H7 (cell line): ENCODE results near the gene CYBC1. TPM values are rescaled to one million over a fixed set of nuclear protein-coding genes. Genes with fewer than 3 reads are reported as not detected.
A peak's percentile ranks its signal among the peaks of the same experiment; 100 is the strongest.

ENCODE experiments used
- DNase-seq: peaks from one replicate; pipeline ENCODE4 v3.0.0; 2012
- H3K27me3 ChIP-seq: 2 replicates; pipeline ENCODE4 v1.6.0; 2011; ENCODE audit warnings: mild to moderate bottlenecking, low read length; ENCODE audit not compliant: control insufficient read depth, insufficient read depth
- H3K36me3 ChIP-seq: replicated peaks from 2 replicates; pipeline ENCODE4 v1.5.1; 2011; ENCODE audit warnings: low read length; ENCODE audit not compliant: control insufficient read depth, insufficient read depth
- H3K4me3 ChIP-seq: 2 replicates; pipeline ENCODE4 v1.5.1; 2011; ENCODE audit warnings: low read depth, mild to moderate bottlenecking, control low read depth, low read length, moderate library complexity; ENCODE audit not compliant: insufficient read depth
- total RNA-seq: library from RNA; depleted of rRNA; stranded (reverse); fragments of >200 nt; shearing (Covaris generic); gene quantifications from 2 replicates; pipeline ENCODE4 v1.2.3, GENCODE V29; 2014

The CYBC1 gene
- total RNA-seq, 1 experiment from 2014 or later = 62.8 TPM

DNA sequence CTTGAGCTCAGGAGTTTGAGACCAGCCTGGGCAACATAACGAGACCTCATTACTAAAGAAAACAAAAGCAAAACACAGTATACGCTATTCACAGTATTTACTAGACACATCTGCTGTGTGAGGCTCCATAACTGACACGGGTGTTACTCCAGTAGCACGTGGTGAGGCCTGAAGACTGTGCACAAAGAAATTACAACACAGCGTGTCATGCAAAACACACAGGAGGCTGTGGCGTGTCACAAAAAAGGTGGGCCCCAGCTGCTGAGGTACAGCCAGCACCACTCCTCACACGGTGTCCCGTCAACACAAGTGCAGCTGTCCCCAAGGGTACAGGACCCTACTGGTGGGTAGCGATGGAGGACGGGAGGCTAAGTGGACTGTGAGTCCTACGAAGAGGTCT is 2.7 kb downstream of the CYBC1 start:
- no peaks in the 10 kb centered on the region for H3K27me3 ChIP-seq
- H3K36me3 ChIP-seq = peaks cover under 1% of the 10 kb centered on the region
- no peak for DNase-seq
- no peak overlapping the region for H3K4me3 ChIP-seq

DNA sequence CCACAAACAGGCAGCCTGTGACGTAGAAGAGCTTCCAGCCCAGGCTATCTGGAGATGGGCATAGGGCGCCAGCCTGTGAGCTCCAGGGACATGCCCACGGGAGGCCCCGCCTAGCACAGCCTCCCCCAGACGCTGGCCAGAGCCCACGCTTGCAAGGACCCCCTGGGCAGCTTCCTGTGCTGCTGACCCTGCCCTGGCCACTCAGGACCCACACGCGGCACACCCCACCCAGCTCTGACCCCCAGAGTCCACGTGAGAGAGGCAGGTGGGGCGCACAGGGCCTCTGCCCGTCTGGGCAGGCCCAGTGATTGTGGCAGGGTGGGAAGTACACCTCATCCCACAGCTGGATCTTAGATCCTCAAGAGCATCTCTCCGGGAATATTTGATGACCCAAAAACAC is 3.9 kb downstream of the CYBC1 start:
- Histone ChIP-seq H3K27me3 (no peaks in the 10 kb centered on the region), H3K4me3 (no peak overlapping the region), H3K36me3 (peaks cover 1% of the 10 kb centered on the region)
- no peak for DNase-seq

DNA sequence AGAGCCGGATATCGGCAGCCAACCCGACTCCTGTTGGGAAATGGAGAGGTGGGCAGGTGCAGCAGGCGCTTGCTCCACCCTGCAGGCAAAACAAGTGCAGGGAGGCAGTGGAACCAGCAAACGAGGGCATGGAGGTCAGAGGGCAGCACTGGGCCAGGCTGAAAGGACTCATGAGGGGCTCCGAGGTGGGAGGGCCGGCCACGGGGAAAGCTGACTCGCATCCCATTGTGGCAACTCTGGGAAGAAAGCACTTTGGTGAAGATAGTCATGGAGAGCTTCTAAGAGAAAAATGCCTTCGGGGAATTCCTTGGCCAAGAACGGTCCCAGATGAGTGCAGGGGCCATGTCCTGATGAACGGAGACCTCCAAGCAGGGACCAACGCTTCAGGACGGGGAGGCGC is 4.4 kb downstream of the CYBC1 start:
- no peak overlapping the region for H3K4me3 ChIP-seq

DNA sequence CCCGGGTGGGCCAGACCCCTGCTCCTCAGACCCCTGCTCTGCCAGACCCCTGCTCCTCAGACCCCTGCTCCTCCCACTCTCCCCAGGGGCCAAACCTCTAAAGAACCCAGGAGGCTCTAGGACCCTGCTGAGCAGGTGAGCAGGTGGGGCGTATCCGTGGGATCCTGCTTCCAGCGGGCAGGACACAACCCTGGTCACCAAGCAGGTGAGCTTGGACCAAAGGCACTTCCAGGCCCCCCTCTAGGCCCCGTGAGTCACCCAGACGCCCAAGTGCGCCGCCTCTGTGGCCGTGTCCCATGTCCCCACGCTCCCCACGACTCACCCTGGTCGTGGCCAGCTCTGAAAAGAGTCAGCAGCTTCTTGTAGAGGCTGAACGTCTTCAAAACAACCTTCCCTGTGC is 5.0 kb downstream of the CYBC1 start:
- DNase-seq = no peak
- Histone ChIP-seq H3K4me3 (no peak overlapping the region), H3K27me3 (no peaks in the 10 kb centered on the region), H3K36me3 (peaks cover 1% of the 10 kb centered on the region)

More for the DNA sequence above, 4.4 kb downstream of the CYBC1 start:
- peaks cover 1% of the 10 kb centered on the region for H3K36me3 ChIP-seq
- DNase-seq = no peak
- H3K27me3 ChIP-seq = no peaks in the 10 kb centered on the region

DNA sequence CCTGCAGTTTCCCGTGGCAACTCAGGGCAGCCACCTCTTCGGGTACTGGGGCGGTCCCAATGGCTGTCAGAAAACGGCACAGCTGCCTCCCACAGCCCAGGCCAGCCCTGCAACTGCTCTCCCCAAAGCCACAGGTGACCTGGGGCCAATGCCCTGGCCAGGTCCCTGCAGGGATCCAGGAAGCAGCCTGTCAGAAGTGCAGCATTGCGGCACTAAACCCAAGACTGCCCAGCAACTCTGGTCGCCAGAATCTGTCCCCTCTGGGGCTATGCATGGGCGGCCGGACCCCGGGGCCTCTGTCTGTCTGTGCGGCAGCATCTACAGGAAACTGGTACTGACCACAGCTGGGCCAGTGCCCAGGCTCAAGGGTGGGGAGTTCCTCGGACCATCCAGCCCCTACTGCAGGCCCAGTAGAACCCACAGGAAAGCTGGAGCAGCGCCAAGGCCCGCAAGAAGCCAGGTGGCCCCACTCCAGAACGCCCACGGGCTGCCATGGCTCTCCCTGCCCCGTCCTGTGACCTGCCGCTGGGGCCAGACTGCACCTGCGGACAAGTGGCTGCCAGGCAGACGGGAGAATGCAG is 5.5 kb downstream of the CYBC1 start:
- H3K27me3 ChIP-seq = no peaks in the 10 kb centered on the region
- no peak overlapping the region for H3K4me3 ChIP-seq
- DNase-seq = no peak
- peaks cover 1% of the 10 kb centered on the region for H3K36me3 ChIP-seq

DNA sequence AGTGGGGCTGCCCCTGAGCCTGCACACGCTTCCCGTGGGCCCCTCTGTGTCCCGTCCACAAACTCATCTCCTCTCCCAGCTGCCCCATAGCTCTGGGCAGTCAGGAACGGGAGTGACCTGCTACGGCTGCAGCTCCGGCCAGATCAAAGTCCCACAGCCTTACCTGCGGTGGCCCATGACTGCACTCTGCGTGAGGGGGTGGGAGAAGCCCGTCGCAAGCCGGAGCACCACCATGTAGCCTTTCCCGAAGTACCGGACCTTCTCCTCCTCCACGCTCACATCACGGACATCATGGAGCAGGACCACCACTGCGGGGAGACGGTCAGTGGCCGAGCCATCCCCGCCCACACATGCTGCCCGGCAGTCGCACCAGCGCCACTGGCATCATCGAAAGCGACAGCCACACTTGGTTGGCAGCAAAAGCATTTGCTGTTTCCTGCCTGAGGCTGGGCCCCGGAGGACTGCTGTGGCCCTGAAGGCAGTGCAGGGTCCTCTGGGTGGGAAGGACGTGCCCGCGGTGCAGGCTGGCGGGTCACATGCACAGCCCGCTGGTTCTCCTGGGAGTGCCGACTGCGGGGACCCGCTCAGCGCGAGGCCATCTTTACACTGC is 6.2 kb downstream of the CYBC1 start:
- no peak overlapping the region for H3K4me3 ChIP-seq
- no peaks in the 10 kb centered on the region for H3K27me3 ChIP-seq
- peaks cover 1% of the 10 kb centered on the region for H3K36me3 ChIP-seq
- DNase-seq = no peak

DNA sequence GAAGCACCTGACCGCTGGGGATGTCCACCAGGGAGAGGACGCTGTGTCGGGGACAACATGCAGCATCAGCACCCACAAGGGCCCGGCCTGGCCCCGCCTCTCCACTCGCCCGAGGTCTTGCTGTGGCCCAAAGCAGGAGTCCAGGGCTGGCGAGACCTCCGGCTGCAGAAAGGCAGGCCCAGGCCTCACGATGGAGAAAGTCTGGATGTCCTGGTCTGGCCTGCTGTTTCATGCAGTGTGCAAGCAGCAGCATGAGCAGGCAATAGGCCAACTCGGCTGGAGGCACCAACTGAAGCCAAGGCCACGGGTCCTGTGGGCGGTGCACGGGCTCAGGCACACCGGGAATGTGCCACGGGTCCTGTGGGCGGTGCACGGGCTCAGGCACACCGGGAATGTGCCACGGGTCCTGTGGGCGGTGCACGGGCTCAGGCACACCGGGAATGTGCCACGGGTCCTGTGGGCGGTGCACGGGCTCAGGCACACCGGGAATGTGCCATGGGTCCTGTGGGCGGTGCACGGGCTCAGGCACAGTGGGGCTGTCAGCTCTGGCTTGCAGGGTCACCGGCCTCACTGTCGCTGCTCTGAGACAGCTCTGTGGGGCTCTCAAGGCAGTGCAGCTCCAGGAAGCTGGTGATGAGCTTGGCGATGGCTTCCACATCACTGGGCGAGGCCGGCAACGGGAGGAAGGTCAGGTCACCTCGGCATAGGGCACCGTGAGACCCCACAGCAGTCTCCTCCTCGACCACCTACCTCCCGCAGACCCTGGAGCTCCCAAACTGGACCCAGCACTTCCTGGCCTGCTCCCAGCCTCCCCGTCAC is 6.9 kb downstream of the CYBC1 start:
- H3K27me3 ChIP-seq = no peaks in the 10 kb centered on the region
- DNase-seq = no peak
- H3K4me3 ChIP-seq = no peak overlapping the region
- H3K36me3 ChIP-seq = peaks cover 1% of the 10 kb centered on the region

DNA sequence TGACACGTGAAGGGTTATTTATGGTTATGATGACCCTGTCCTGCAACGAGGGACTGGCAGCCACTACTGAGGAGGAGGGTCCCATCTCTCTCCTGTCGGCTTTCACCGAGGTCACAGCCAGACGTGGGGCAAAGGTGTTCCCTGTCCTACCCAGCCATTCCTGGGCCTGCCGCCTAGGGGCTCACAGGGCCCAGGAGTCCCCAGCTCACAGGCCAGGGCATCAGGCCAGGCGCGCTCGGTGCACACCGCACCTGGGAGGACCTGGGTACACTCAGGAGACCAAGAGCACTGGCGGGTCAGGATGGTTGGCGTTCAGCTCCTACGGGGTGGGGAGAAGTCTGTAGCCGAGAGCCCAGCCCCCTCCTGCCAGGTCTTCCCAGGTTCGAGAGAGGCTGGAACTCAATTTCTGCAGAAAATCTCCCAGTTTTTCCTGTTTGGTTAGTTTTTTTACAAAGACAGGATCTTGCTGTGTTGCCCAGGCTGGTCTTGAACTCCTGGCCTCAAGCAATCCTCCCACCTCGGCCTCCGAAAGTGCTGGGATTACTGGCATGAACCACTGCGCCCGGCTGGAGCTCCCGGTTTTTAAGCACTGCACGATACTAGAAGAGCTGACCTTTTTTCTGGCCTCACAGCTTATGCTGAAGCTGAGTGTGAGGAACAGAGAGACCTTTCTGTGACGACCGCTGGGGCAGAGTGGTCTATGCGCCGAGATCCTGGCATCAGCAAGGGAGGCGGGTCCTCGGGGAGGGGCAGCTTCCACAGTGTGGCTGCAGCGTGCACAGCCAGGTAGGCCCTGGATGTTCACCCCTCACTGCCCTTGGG is 7.7 kb downstream of the CYBC1 start:
- no peaks in the 10 kb centered on the region for H3K27me3 ChIP-seq
- H3K4me3 ChIP-seq = no peak overlapping the region
- H3K36me3 ChIP-seq = peaks cover 1% of the 10 kb centered on the region
- DNase-seq = no peak

DNA sequence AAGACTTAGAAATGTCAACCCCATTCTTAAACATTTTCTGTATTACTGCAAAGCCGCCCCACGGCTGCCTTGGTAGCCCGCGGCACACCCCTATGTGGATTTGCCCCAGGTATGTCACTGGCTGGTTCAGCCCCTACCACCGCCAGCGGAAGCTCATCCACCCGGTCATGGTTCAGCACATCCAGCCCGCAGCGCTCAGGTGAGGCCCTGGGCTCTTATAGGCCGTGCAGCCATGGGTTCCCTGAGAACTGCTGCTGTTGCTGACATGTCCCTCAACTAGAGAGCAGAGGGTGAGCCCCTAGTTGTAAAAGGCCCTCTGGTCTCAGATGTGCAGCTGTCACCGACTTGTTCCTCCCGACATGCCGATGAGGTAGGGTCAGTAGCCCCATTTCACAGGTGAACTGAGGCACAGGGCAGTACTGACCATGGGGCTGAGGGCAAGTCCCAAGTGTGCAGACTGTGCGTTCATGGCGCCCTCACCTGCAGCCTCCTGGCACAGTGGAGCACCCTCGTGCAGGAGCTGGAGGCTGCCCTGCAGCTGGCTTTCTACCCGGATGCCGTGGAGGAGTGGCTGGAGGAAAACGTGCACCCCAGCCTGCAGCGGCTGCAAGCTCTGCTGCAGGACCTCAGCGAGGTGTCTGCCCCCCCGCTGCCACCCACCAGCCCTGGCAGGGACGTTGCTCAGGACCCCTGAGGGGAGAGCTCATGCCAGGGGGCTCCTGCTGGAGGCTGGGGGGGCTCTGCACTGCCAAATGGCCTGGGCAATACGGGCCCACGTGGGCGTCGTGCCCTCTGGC is 8.7 kb downstream of the CYBC1 start:
- DNase-seq = peak; percentile 62
- H3K36me3 ChIP-seq = peaks cover 1% of the 10 kb centered on the region

DNA sequence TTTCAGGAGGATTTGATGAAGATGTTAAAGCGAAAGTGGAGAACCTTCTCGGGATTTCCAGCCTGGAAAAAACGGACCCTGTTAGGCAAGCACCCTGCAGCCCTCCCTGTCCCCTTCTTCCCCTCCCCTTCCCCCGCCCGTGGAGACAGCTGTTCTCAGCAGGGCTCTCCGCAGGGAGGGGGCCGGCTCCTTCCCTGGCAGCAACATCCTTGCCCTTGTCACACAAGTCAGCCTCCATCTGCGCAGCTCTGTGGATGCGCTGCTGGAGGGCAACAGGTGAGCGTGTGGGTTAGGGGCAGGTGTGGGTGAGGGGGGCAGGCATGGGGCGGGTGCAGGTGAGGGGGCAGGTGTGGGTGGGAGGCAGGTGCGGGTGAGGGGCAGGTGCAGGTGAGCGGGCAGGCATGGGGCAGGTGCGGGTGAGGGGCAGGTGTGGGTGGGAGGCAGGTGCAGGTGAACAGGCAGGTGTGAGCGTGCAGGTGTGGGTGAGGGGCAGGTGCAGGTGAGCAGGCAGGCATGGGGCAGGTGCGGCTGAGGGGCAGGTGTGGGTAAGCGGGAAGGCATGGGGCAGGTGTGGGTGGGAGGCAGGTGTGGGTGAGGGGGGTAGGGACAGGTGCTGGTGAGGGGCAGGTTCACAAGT is 9.4 kb downstream of the CYBC1 start:
- H3K36me3 ChIP-seq = peaks cover 1% of the 10 kb centered on the region
- peak; percentile 84 for DNase-seq
- H3K27me3 ChIP-seq = no peaks in the 10 kb centered on the region
- no peak overlapping the region for H3K4me3 ChIP-seq

More for the DNA sequence above, 8.7 kb downstream of the CYBC1 start:
- Histone ChIP-seq H3K4me3 (no peak overlapping the region), H3K27me3 (no peaks in the 10 kb centered on the region)

DNA sequence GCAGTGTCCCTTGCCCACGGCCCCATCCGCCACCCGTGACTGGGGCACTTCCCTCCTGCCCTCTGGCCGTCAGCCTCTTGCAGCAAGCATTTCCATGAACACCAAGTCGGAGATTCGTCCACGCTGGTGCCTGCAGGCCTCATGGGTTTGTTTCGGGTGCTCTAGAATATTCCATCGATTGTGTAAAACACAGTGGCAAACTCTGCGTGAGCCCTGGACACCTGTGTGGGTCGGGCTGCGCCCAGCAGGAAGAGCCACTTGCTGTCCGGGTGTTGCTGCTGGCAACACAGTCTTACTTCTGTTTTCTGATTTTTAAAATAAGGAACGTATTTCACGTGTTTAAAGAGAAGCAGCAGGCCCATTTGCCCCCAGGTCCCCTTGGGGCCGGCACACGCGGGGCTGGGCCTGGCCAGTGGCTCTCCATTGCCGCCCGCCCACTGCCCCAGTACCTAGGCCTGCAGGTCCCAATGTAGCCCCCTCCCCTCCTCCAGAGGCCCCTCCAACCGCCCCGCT is 10.0 kb downstream of the CYBC1 start:
- no peaks in the 10 kb centered on the region for H3K27me3 ChIP-seq
- no peak overlapping the region for H3K4me3 ChIP-seq
- peak; percentile 84 for DNase-seq
- peaks cover 1% of the 10 kb centered on the region; the same call in 1 of the 2 replicates for H3K36me3 ChIP-seq

DNA sequence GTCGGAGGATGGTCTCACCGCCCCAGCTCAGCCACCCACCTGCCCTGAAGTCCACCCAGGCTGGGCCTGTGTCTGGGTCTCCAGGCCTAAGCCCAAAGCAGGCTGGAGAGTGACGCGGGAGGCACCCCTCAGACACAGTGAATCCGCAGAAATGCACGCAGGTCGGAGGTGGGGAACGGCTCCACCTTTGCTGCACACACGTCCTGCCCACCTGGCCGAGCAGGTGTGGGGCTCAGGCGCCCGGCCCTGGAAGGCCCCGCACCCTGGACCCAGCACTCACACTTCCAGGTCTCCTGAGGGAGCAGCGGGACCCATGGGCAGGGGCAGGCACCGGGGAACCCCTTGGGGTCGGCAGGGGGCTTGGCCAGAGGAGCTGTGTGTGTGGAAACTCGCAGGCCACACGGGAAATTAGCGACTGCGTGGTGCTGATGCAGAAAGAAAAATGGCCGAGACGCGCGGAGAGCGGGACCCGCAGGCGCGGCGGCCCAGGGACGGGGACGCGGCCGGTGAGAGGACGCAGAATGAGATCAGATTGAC is 10.7 kb downstream of the CYBC1 start:
- H3K4me3 ChIP-seq = no peak overlapping the region
- H3K36me3 ChIP-seq = peaks cover 1% of the 10 kb centered on the region; the same call in 1 of the 2 replicates
- DNase-seq = peak; percentile 77
- H3K27me3 ChIP-seq = no peaks in the 10 kb centered on the region

DNA sequence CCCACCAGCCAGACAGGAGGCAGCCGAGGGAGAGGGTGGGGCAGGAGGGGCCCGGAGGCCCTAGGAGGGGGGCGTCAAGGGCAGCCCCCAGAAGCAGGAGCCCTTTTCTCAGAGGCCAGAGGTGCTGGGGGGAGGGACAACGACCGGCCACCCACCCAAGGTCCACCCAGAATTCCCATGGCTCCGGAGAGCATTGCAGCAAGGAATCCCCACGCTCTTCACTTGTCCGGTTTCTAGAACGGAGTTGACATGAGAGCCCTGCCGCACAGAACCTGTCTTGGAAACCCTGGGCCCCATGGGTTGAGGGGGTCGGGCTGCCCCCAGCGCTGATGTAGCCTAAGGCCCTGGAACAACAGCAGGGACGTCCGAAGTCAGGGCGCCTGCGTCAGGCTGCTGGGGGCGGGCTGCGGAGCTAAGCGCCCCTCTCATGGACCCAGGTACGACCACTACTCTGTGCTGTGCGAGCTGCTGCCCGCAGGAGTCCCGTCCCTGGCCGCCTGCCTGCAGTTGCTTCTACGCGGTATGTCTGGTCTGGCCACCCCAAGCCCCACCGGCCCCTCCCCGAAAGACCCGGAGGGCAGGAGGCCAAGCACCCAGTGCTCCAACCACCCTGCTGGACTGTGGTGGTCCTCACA is 11.2 kb downstream of the CYBC1 start:
- peak; percentile 69 for DNase-seq
- peaks cover 1% of the 10 kb centered on the region; the same call in 1 of the 2 replicates for H3K36me3 ChIP-seq
- H3K27me3 ChIP-seq = no peaks in the 10 kb centered on the region
- H3K4me3 ChIP-seq = no peak overlapping the region
